ENCODE results near the gene ATRAID. TPM values are rescaled to one million over a fixed set of nuclear protein-coding genes. Genes with fewer than 3 reads are reported as not detected.

The ATRAID gene
- total RNA-seq, 1 experiment from 2014 or later: 284 TPM

DNA sequence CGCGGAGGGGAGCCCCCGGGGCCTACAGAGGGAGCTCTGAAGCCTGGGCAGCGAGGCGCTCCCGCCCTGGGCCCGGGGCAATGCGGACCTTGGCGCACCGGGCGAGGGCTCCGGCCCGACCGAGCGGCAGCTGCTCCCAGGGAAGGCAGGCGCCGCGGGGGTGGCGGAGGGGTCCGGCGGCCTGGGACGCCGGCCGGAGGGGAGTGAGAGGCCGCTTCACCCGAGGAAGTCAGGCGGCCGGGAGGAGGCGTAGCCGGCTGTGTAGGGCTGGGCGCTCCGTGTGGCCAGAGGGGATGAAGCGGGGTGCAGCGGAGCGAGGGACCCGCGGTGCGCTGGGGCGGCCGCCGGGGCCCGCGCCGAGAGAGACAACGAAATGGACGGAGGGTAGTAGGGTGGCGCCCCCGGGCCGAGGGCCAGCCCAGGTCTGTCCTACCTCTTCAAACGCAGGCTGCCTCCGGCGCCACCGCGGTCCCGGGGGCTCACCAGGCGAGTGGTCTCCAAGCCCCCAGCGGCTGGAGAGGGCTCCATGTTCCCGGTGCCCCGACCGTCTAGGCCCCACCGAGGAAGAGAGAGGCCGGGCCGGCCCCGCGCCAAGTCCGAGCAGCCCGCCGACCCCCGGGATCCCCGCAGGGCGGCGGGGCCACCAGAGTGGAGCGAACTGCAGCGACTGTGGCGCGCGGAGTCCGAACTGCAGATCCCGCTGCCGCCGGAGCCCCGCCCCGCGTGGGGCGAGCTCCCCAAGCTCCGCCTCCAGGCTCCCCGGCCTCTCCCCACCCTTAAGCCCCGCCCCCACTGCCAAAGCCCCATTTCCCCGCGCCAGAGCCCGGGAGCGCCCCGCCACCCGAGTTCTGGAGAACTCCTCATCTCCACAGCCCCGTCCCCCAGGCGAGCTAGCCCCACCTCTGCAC, 50.8 kb downstream of the ATRAID start, which contains the start of gene SLC30A3:
Gene SLC30A3, minus strand, starts transcription at position 669 of the 908 bp plus-strand sequence. Its CDS starts 141 bp downstream, at position 528.
- DNase-seq (ENCODE audit: low read depth): no peak
- in situ Hi-C loops (cut with HindIII; ENCODE audit: low pct_unique_long_range_greater_than_20kb, low sequenced_read_pairs): loop anchor here (25.0 kb wide), 1 partner anchor 175 kb away; the partner anchor contains the start of genes EMILIN1 and KHK

GRCh38 chr2:27263287-27264252, 51.7 kb downstream of the ATRAID start:
- no peak for DNase-seq (ENCODE audit: low read depth)
- in situ Hi-C loops (cut with HindIII; ENCODE audit: low pct_unique_long_range_greater_than_20kb, low sequenced_read_pairs): loop anchor here (25.0 kb wide), 1 partner anchor 176 kb away; the partner anchor contains the start of genes EMILIN1 and KHK

DNA sequence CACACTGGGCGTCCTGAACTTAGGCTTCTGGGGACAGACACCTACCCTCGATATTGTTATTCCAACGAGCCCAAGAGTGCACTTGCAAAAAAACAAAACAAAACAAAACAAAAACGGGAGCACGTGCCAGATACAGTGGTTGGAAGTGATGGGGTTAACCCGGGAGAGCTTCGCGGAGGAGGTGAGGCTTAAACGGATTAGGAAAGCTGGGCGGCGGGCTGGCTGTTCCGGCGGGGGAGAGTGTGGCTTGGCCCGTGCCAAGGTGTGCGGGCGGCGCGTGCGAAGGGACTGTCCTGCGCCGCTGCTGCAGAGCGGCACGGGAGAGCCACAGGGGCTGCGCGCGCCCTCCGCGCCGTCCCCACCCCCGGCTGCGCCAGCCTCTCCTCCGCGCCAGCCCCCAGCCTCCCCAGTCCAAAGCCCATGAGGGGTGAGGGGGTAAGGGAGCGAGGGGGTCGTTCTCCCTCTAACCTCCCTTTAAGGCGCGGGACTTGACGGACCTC, 52.5 kb downstream of the ATRAID start:
- in situ Hi-C loops (cut with HindIII; ENCODE audit: low pct_unique_long_range_greater_than_20kb, low sequenced_read_pairs): loop anchor here (25.0 kb wide), 1 partner anchor 177 kb away; the partner anchor contains the start of genes EMILIN1 and KHK
- no peak for DNase-seq (ENCODE audit: low read depth)

GRCh38 chr2:27264753-27265535, 53.1 kb downstream of the ATRAID start:
- peak; percentile 74 for DNase-seq (ENCODE audit: low read depth)
- in situ Hi-C loops (cut with HindIII; ENCODE audit: low pct_unique_long_range_greater_than_20kb, low sequenced_read_pairs): loop anchor here (25.0 kb wide), 1 partner anchor 178 kb away; the partner anchor contains the start of genes EMILIN1 and KHK

DNA sequence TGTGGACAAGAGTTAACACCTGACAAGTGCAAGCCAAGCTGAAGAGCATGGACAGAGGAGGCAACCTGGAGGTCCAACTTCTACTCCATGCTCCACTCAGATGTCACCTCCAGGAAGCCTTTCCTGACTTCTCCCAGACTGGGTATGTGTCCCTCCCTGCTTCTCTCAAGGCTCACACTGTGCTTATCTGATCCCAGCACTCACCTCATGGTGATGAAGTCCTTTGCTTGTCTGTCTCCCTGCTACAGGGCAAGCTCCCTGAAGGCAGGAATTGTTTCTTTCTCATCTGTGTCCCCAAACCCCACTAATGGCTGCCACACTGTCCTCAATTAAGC, 53.7 kb downstream of the ATRAID start:
- no peak for DNase-seq (ENCODE audit: low read depth)
- in situ Hi-C loops (cut with HindIII; ENCODE audit: low pct_unique_long_range_greater_than_20kb, low sequenced_read_pairs): loop anchor here (25.0 kb wide), 1 partner anchor 178 kb away; the partner anchor contains the start of genes EMILIN1 and KHK

Other genes with a start within 250 kb of the ATRAID start
- gene MAPRE3, start 241.4 kb upstream of the ATRAID start, total RNA-seq (2014; rRNA removed; shearing (Covaris generic); ENCODE audit: low replicate concordance): 25.9 and 33.5 TPM in 2 replicates
- 104 and 106 TPM in 2 replicates for gene TMEM214, start 179.1 kb upstream of the ATRAID start, total RNA-seq (2014; rRNA removed; shearing (Covaris generic); ENCODE audit: low replicate concordance)
- gene AGBL5, start 160.4 kb upstream of the ATRAID start, total RNA-seq (2014; rRNA removed; shearing (Covaris generic); ENCODE audit: low replicate concordance): 41.8 and 54.5 TPM in 2 replicates
- gene OST4, start 140.4 kb upstream of the ATRAID start, total RNA-seq (2014; rRNA removed; shearing (Covaris generic); ENCODE audit: low replicate concordance): 676 and 788 TPM in 2 replicates
- gene EMILIN1, start 133.4 kb upstream of the ATRAID start, total RNA-seq (2014; rRNA removed; shearing (Covaris generic); ENCODE audit: low replicate concordance): 0.07 and 0.58 TPM in 2 replicates
- 3.2 and 4.8 TPM in 2 replicates for gene KHK, start 125.3 kb upstream of the ATRAID start, total RNA-seq (2014; rRNA removed; shearing (Covaris generic); ENCODE audit: low replicate concordance)
- 7.1 and 10.3 TPM in 2 replicates for gene CGREF1, start 92.9 kb upstream of the ATRAID start, total RNA-seq (2014; rRNA removed; shearing (Covaris generic); ENCODE audit: low replicate concordance)
- gene ABHD1, start 88.2 kb upstream of the ATRAID start, total RNA-seq (2014; rRNA removed; shearing (Covaris generic); ENCODE audit: low replicate concordance): 0.78 TPM in 1 of 2 replicates, not detected in the other
- gene PREB, start 77.4 kb upstream of the ATRAID start, total RNA-seq (2014; rRNA removed; shearing (Covaris generic); ENCODE audit: low replicate concordance): 64.5 and 102 TPM in 2 replicates
- gene PRR30, start 72.6 kb upstream of the ATRAID start, total RNA-seq (2014; rRNA removed; shearing (Covaris generic); ENCODE audit: low replicate concordance): not detected in 2 replicates
- not detected in 2 replicates for gene TCF23, start 63.0 kb upstream of the ATRAID start, total RNA-seq (2014; rRNA removed; shearing (Covaris generic); ENCODE audit: low replicate concordance)
- gene SLC5A6, start 227 bp downstream of the ATRAID start, total RNA-seq (2014; rRNA removed; shearing (Covaris generic); ENCODE audit: low replicate concordance): 15.4 and 15.9 TPM in 2 replicates
- gene CAD, start 5.3 kb downstream of the ATRAID start, total RNA-seq (2014; rRNA removed; shearing (Covaris generic); ENCODE audit: low replicate concordance): 34.9 and 37.0 TPM in 2 replicates
- gene SLC30A3, start 51.0 kb downstream of the ATRAID start, total RNA-seq (2014; rRNA removed; shearing (Covaris generic); ENCODE audit: low replicate concordance): not detected in 2 replicates
- gene DNAJC5G, start 63.4 kb downstream of the ATRAID start, total RNA-seq (2014; rRNA removed; shearing (Covaris generic); ENCODE audit: low replicate concordance): not detected in 2 replicates
- gene TRIM54, start 70.4 kb downstream of the ATRAID start, total RNA-seq (2014; rRNA removed; shearing (Covaris generic); ENCODE audit: low replicate concordance): not detected in 2 replicates
- gene UCN, start 96.4 kb downstream of the ATRAID start, total RNA-seq (2014; rRNA removed; shearing (Covaris generic); ENCODE audit: low replicate concordance): 2.2 and 5.3 TPM in 2 replicates
- gene MPV17, start 111.1 kb downstream of the ATRAID start, total RNA-seq (2014; rRNA removed; shearing (Covaris generic); ENCODE audit: low replicate concordance): 76.2 and 94.1 TPM in 2 replicates
- gene GTF3C2, start 144.7 kb downstream of the ATRAID start, total RNA-seq (2014; rRNA removed; shearing (Covaris generic); ENCODE audit: low replicate concordance): 68.2 and 70.7 TPM in 2 replicates
- gene EIF2B4, start 158.3 kb downstream of the ATRAID start, total RNA-seq (2014; rRNA removed; shearing (Covaris generic); ENCODE audit: low replicate concordance): 23.5 and 43.0 TPM in 2 replicates
- gene SNX17, start 158.6 kb downstream of the ATRAID start, total RNA-seq (2014; rRNA removed; shearing (Covaris generic); ENCODE audit: low replicate concordance): 307 and 358 TPM in 2 replicates
- 12.3 and 19.0 TPM in 2 replicates for gene ZNF513, start 168.7 kb downstream of the ATRAID start, total RNA-seq (2014; rRNA removed; shearing (Covaris generic); ENCODE audit: low replicate concordance)
- 148 and 186 TPM in 2 replicates for gene PPM1G, start 197.6 kb downstream of the ATRAID start, total RNA-seq (2014; rRNA removed; shearing (Covaris generic); ENCODE audit: low replicate concordance)
- 146 and 150 TPM in 2 replicates for gene NRBP1, start 216.6 kb downstream of the ATRAID start, total RNA-seq (2014; rRNA removed; shearing (Covaris generic); ENCODE audit: low replicate concordance)
- gene KRTCAP3, start 230.3 kb downstream of the ATRAID start, total RNA-seq (2014; rRNA removed; shearing (Covaris generic); ENCODE audit: low replicate concordance): not detected in 2 replicates

All from Caki2 (cell line).